Activated naive CD4-positive, alpha-beta T cell treated with anti-CD3 and anti-CD28 coated beads, Interleukin-2, amount 50 U/mL, for 24 hours (primary cell): ENCODE results near the gene SUV39H1.
A peak's percentile ranks its signal among the peaks of the same experiment; 100 is the strongest.

Experiments used
- H3K27ac Mint-ChIP-seq: one replicate; pipeline ENCODE4 v1.8.0; 2021; ENCODE audit warnings: mild to moderate bottlenecking, mixed read lengths
- H3K27me3 Mint-ChIP-seq: one replicate; pipeline ENCODE4 v1.8.0; 2021; ENCODE audit warnings: mixed read lengths
- H3K36me3 Mint-ChIP-seq: one replicate; pipeline ENCODE4 v1.8.0; 2021; ENCODE audit warnings: mixed read lengths
- H3K4me1 Mint-ChIP-seq: one replicate; pipeline ENCODE4 v1.8.0; 2021; ENCODE audit warnings: mixed read lengths
- H3K4me3 Mint-ChIP-seq: one replicate; pipeline ENCODE4 v1.8.0; 2021; ENCODE audit warnings: mild to moderate bottlenecking, mixed read lengths
- H3K9me3 Mint-ChIP-seq: one replicate; pipeline ENCODE4 v1.8.0; 2021; ENCODE audit warnings: mixed read lengths

SUV39H1 gene

GRCh38 chrX:48720577-48721250 is 24.2 kb downstream of the SUV39H1 start:
- H3K36me3 Mint-ChIP-seq, result no peaks in the 10 kb centered on the region
- H3K9me3 Mint-ChIP-seq, result no peaks in the 10 kb centered on the region
- H3K4me3 Mint-ChIP-seq, result no peak overlapping the region
- H3K27ac Mint-ChIP-seq, result no peak overlapping the region
- H3K4me1 Mint-ChIP-seq, result peaks cover 49% of the 10 kb centered on the region
- no peaks in the 10 kb centered on the region for H3K27me3 Mint-ChIP-seq

GRCh38 chrX:48721916-48722315 is 25.4 kb downstream of the SUV39H1 start:
- Mint-ChIP-seq H3K4me3 (no peak overlapping the region), H3K36me3 (peaks cover 5% of the 10 kb centered on the region), H3K27ac (no peak overlapping the region), H3K27me3 (no peaks in the 10 kb centered on the region), H3K4me1 (peaks cover 50% of the 10 kb centered on the region), H3K9me3 (no peaks in the 10 kb centered on the region)

- Mint-ChIP-seq H3K36me3 (peaks cover 13% of the 10 kb centered on the region), H3K27me3 (no peaks in the 10 kb centered on the region), H3K4me1 (peaks cover 47% of the 10 kb centered on the region), H3K9me3 (peaks cover 8% of the 10 kb centered on the region), H3K27ac (peak overlapping the region; percentile 62), H3K4me3 (no peak overlapping the region)
Measured at GRCh38 chrX:48726596-48726995, 30.1 kb downstream of the SUV39H1 start.

GRCh38 chrX:48728653-48729052 is 32.1 kb downstream of the SUV39H1 start:
- Mint-ChIP-seq H3K27me3 (no peaks in the 10 kb centered on the region), H3K4me1 (peaks cover 40% of the 10 kb centered on the region), H3K9me3 (peaks cover 8% of the 10 kb centered on the region), H3K4me3 (no peak overlapping the region), H3K36me3 (peaks cover 13% of the 10 kb centered on the region), H3K27ac (no peak overlapping the region)

GRCh38 chrX:48736303-48736702 is 39.8 kb downstream of the SUV39H1 start:
- H3K9me3 Mint-ChIP-seq, result no peaks in the 10 kb centered on the region
- H3K27me3 Mint-ChIP-seq, result no peaks in the 10 kb centered on the region
- H3K4me3 Mint-ChIP-seq, result peak overlapping the region; percentile 91
- peak overlapping the region; percentile 86 for H3K27ac Mint-ChIP-seq
- peaks cover 19% of the 10 kb centered on the region for H3K4me1 Mint-ChIP-seq
- H3K36me3 Mint-ChIP-seq, result no peaks in the 10 kb centered on the region

- H3K36me3 Mint-ChIP-seq, result no peaks in the 10 kb centered on the region
- peak overlapping the region; percentile 76 for H3K27ac Mint-ChIP-seq
- no peaks in the 10 kb centered on the region for H3K9me3 Mint-ChIP-seq
- H3K4me3 Mint-ChIP-seq, result peak overlapping the region; percentile 91
- no peaks in the 10 kb centered on the region for H3K27me3 Mint-ChIP-seq
- peaks cover 19% of the 10 kb centered on the region for H3K4me1 Mint-ChIP-seq
Measured at GRCh38 chrX:48736878-48737212, 40.3 kb downstream of the SUV39H1 start.

- peaks cover 19% of the 10 kb centered on the region for H3K4me1 Mint-ChIP-seq
- peak overlapping the region; percentile 91 for H3K4me3 Mint-ChIP-seq
- peak overlapping the region; percentile 76 for H3K27ac Mint-ChIP-seq
- H3K9me3 Mint-ChIP-seq, result no peaks in the 10 kb centered on the region
- H3K27me3 Mint-ChIP-seq, result no peaks in the 10 kb centered on the region
- H3K36me3 Mint-ChIP-seq, result no peaks in the 10 kb centered on the region
Measured at GRCh38 chrX:48737213-48737938, 40.8 kb downstream of the SUV39H1 start.

GRCh38 chrX:48737940-48738339 is 41.4 kb downstream of the SUV39H1 start:
- Mint-ChIP-seq H3K4me3 (peak overlapping the region; percentile 91), H3K27me3 (no peaks in the 10 kb centered on the region)

GRCh38 chrX:48741834-48742233 is 45.3 kb downstream of the SUV39H1 start:
- Mint-ChIP-seq H3K4me1 (peaks cover 10% of the 10 kb centered on the region), H3K36me3 (no peaks in the 10 kb centered on the region), H3K9me3 (no peaks in the 10 kb centered on the region), H3K27me3 (no peaks in the 10 kb centered on the region), H3K27ac (no peak overlapping the region), H3K4me3 (no peak overlapping the region)

More at GRCh38 chrX:48737940-48738339, 41.4 kb downstream of the SUV39H1 start:
- no peaks in the 10 kb centered on the region for H3K9me3 Mint-ChIP-seq
- H3K4me1 Mint-ChIP-seq, result peaks cover 19% of the 10 kb centered on the region
- no peaks in the 10 kb centered on the region for H3K36me3 Mint-ChIP-seq
- peak overlapping the region; percentile 76 for H3K27ac Mint-ChIP-seq

GRCh38 chrX:48745222-48745621 is 48.7 kb downstream of the SUV39H1 start:
- H3K9me3 Mint-ChIP-seq, result no peaks in the 10 kb centered on the region
- H3K4me1 Mint-ChIP-seq, result no peaks in the 10 kb centered on the region

GRCh38 chrX:48747415-48748016 is 51.0 kb downstream of the SUV39H1 start:
- Mint-ChIP-seq H3K36me3 (no peaks in the 10 kb centered on the region), H3K27me3 (no peaks in the 10 kb centered on the region), H3K4me1 (peaks cover 6% of the 10 kb centered on the region), H3K9me3 (no peaks in the 10 kb centered on the region), H3K27ac (no peak overlapping the region), H3K4me3 (no peak overlapping the region)

More at GRCh38 chrX:48745222-48745621, 48.7 kb downstream of the SUV39H1 start:
- H3K36me3 Mint-ChIP-seq, result no peaks in the 10 kb centered on the region
- no peak overlapping the region for H3K4me3 Mint-ChIP-seq
- no peak overlapping the region for H3K27ac Mint-ChIP-seq
- H3K27me3 Mint-ChIP-seq, result no peaks in the 10 kb centered on the region

GRCh38 chrX:48749182-48749581 is 52.6 kb downstream of the SUV39H1 start:
- Mint-ChIP-seq H3K9me3 (no peaks in the 10 kb centered on the region), H3K4me1 (peaks cover 6% of the 10 kb centered on the region), H3K27ac (no peak overlapping the region), H3K4me3 (no peak overlapping the region), H3K36me3 (no peaks in the 10 kb centered on the region), H3K27me3 (no peaks in the 10 kb centered on the region)

- Mint-ChIP-seq H3K9me3 (no peaks in the 10 kb centered on the region), H3K4me3 (no peak overlapping the region), H3K27me3 (no peaks in the 10 kb centered on the region), H3K36me3 (no peaks in the 10 kb centered on the region), H3K27ac (no peak overlapping the region), H3K4me1 (peaks cover 6% of the 10 kb centered on the region)
Measured at GRCh38 chrX:48751343-48751742, 54.8 kb downstream of the SUV39H1 start.

GRCh38 chrX:48752498-48752897 is 56.0 kb downstream of the SUV39H1 start:
- no peaks in the 10 kb centered on the region for H3K36me3 Mint-ChIP-seq
- H3K4me1 Mint-ChIP-seq, result peaks cover 6% of the 10 kb centered on the region
- H3K4me3 Mint-ChIP-seq, result no peak overlapping the region
- no peaks in the 10 kb centered on the region for H3K9me3 Mint-ChIP-seq
- H3K27ac Mint-ChIP-seq, result no peak overlapping the region
- no peaks in the 10 kb centered on the region for H3K27me3 Mint-ChIP-seq

GRCh38 chrX:48753708-48754228 is 57.2 kb downstream of the SUV39H1 start:
- Mint-ChIP-seq H3K9me3 (no peaks in the 10 kb centered on the region), H3K36me3 (no peaks in the 10 kb centered on the region), H3K4me1 (peaks cover 6% of the 10 kb centered on the region), H3K27ac (no peak overlapping the region), H3K4me3 (no peak overlapping the region), H3K27me3 (no peaks in the 10 kb centered on the region)

- no peak overlapping the region for H3K27ac Mint-ChIP-seq
Measured at GRCh38 chrX:48754238-48754637, 57.7 kb downstream of the SUV39H1 start.

More at GRCh38 chrX:48754238-48754637, 57.7 kb downstream of the SUV39H1 start:
- H3K36me3 Mint-ChIP-seq, result no peaks in the 10 kb centered on the region
- peaks cover 6% of the 10 kb centered on the region for H3K4me1 Mint-ChIP-seq
- H3K27me3 Mint-ChIP-seq, result no peaks in the 10 kb centered on the region
- H3K4me3 Mint-ChIP-seq, result no peak overlapping the region
- no peaks in the 10 kb centered on the region for H3K9me3 Mint-ChIP-seq
